IMR-90 (cell line): ENCODE results near the gene TNFRSF21. TPM values are rescaled to one million over a fixed set of nuclear protein-coding genes. Genes with fewer than 3 reads are reported as not detected.

Source experiments
- ATAC-seq: fragments of 200-7000 bp; cut with Tn5 transposase; 2 replicates; pipeline ENCODE4 v1.9.1; 2020; ENCODE audit warnings: low read depth, mild to moderate bottlenecking, moderate library complexity
- BruUV-seq: library from RNA; stranded (reverse); fragments of 400-500 nt; replicated peaks from 2 replicates; lab custom pipeline; 2021; lab: Mats Ljungman, UMichigan
- CTCF ChIA-PET: fragments of 300-600 bp; formaldehyde crosslinking; extraction: SDS; loops from one replicate; lab custom pipeline; 2021; ENCODE audit warnings: antibody characterized with exemption; lab: Yijun Ruan, JAX
- POLR2A ChIA-PET: fragments of 300-600 bp; sonication (Branson Sonifier 250); formaldehyde crosslinking; loops from one replicate; lab custom pipeline; 2022; ENCODE audit warnings: antibody characterized with exemption; ENCODE audit not compliant: unreplicated experiment; lab: Charles Lee
- DNase-seq: peaks from one replicate; pipeline ENCODE4 v3.0.0; 2013
- H2AFZ ChIP-seq: replicated peaks from 2 replicates; pipeline ENCODE3; 2013; ENCODE audit warnings: low read length, mild to moderate bottlenecking; ENCODE audit not compliant: poor library complexity
- H2AK5ac ChIP-seq: 2 replicates; pipeline ENCODE4 v1.6.1; 2013; ENCODE audit warnings: low read depth, low read length, inconsistent platforms
- H2AK9ac ChIP-seq: replicated peaks from 2 replicates; pipeline ENCODE3; 2013; ENCODE audit warnings: mild to moderate bottlenecking, low read depth, low read length, moderate library complexity; ENCODE audit not compliant: poor library complexity
- H2BK120ac ChIP-seq: 2 replicates; pipeline ENCODE4 v1.6.1; 2013; ENCODE audit warnings: low read depth, low read length, inconsistent platforms
- H2BK15ac ChIP-seq: 3 replicates; pipeline ENCODE4 v1.6.1; 2013; ENCODE audit warnings: low read depth, low read length, inconsistent platforms
- H2BK20ac ChIP-seq: 2 replicates; pipeline ENCODE4 v1.6.1; 2013; ENCODE audit warnings: low read depth, mild to moderate bottlenecking, inconsistent platforms, low read length, moderate library complexity
- H2BK5ac ChIP-seq: 2 replicates; pipeline ENCODE4 v1.6.1; 2013; ENCODE audit warnings: mild to moderate bottlenecking, low read depth, low read length, inconsistent platforms; ENCODE audit not compliant: poor library complexity, severe bottlenecking
- H3K14ac ChIP-seq: replicated peaks from 2 replicates; pipeline ENCODE4 v1.6.1; 2013; ENCODE audit warnings: low read depth, low read length, inconsistent platforms
- H3K18ac ChIP-seq: 2 replicates; pipeline ENCODE4 v1.6.1; 2013; ENCODE audit warnings: low read depth, low read length, control low read depth
- H3K23ac ChIP-seq: 2 replicates; pipeline ENCODE4 v1.6.1; 2013; ENCODE audit warnings: low read depth, low read length, inconsistent platforms
- H3K27ac ChIP-seq: 2 replicates; pipeline ENCODE4 v1.5.1; 2013; ENCODE audit warnings: mild to moderate bottlenecking, control low read depth, low read length; ENCODE audit not compliant: insufficient read depth
- H3K27me3 ChIP-seq: 2 replicates; pipeline ENCODE4 v1.6.1; 2013; ENCODE audit warnings: low read length; ENCODE audit not compliant: control insufficient read depth, insufficient read depth
- H3K36me3 ChIP-seq: 2 replicates; pipeline ENCODE4 v1.6.1; 2013; ENCODE audit warnings: low read length, mixed read lengths; ENCODE audit not compliant: control insufficient read depth, insufficient read depth
- H3K4ac ChIP-seq: 2 replicates; pipeline ENCODE4 v1.6.1; 2013; ENCODE audit warnings: low read depth, low read length, inconsistent platforms
- H3K4me1 ChIP-seq: 2 replicates; pipeline ENCODE4 v1.6.1; 2013; ENCODE audit warnings: low read length, mixed read lengths; ENCODE audit not compliant: control insufficient read depth, insufficient read depth
- H3K4me2 ChIP-seq: 2 replicates; pipeline ENCODE4 v1.6.1; 2013; ENCODE audit warnings: low read depth, mild to moderate bottlenecking, control low read depth, low read length, moderate library complexity
- H3K4me3 ChIP-seq: 2 replicates; pipeline ENCODE4 v1.5.1; 2013; ENCODE audit warnings: low read depth, mild to moderate bottlenecking, control low read depth, low read length, moderate library complexity; ENCODE audit not compliant: insufficient read depth
- H3K56ac ChIP-seq: 2 replicates; pipeline ENCODE4 v1.6.1; 2013; ENCODE audit warnings: low read length, inconsistent platforms; ENCODE audit not compliant: insufficient read depth; ENCODE audit errors: extremely low read depth
- H3K79me1 ChIP-seq, 2 experiments: 2 replicates each; pipeline ENCODE4 v1.6.1; 2013; ENCODE audit warnings: low read length in 2 of 2, inconsistent platforms in 1 of 2, low read depth in 1 of 2
- H3K9ac ChIP-seq: 2 replicates; pipeline ENCODE4 v1.6.1; 2013; ENCODE audit warnings: low read depth, low read length, control low read depth
- H3K9me1 ChIP-seq: 2 replicates; pipeline ENCODE4 v1.6.1; 2013; ENCODE audit warnings: low read length, inconsistent platforms; ENCODE audit not compliant: insufficient read depth
- H3K9me3 ChIP-seq: 2 replicates; pipeline ENCODE4 v1.6.1; 2013; ENCODE audit warnings: low read length; ENCODE audit not compliant: control insufficient read depth, insufficient read depth
- H4K20me1 ChIP-seq: 2 replicates; pipeline ENCODE4 v1.6.1; 2013; ENCODE audit warnings: low read length, inconsistent platforms; ENCODE audit not compliant: insufficient read depth
- H4K5ac ChIP-seq: 2 replicates; pipeline ENCODE4 v1.6.1; 2013; ENCODE audit warnings: mild to moderate bottlenecking, low read depth, low read length, control low read depth
- H4K8ac ChIP-seq, 2 experiments: 2 replicates each; pipeline ENCODE4 v1.6.1; 2013; ENCODE audit warnings: low read depth in 2 of 2, low read length in 2 of 2, control low read depth in 1 of 2, inconsistent platforms in 1 of 2
- H4K91ac ChIP-seq: 2 replicates; pipeline ENCODE4 v1.6.1; 2013; ENCODE audit warnings: low read depth, low read length, inconsistent platforms; ENCODE audit not compliant: insufficient read depth
- BHLHE40 ChIP-seq: fragments of 150-350 bp; IDR thresholded peaks from 2 replicates; pipeline ENCODE4 v1.6.1; 2016; ENCODE audit warnings: mild to moderate bottlenecking, low read depth, low read length
- CEBPB ChIP-seq: IDR thresholded peaks from 2 replicates; pipeline ENCODE4 v1.6.1; 2012; ENCODE audit warnings: low read depth, low read length, improper control_type of control experiment
- CTCF ChIP-seq: conservative IDR thresholded peaks from 2 replicates; pipeline ENCODE4 v1.5.1; 2012; ENCODE audit warnings: mild to moderate bottlenecking, low read depth, low read length, improper control_type of control experiment
- ELK1 ChIP-seq: fragments of 150-350 bp; IDR thresholded peaks from 2 replicates; pipeline ENCODE4 v1.6.1; 2016; ENCODE audit warnings: low read depth, mild to moderate bottlenecking, low read length, moderate library complexity, borderline replicate concordance
- MAFK ChIP-seq: IDR thresholded peaks from 2 replicates; pipeline ENCODE4 v1.6.1; 2012; ENCODE audit warnings: low read depth, low read length, improper control_type of control experiment
- MAZ ChIP-seq: IDR thresholded peaks from 2 replicates; pipeline ENCODE4 v1.6.1; 2012; ENCODE audit warnings: low read depth, mild to moderate bottlenecking, low read length, improper control_type of control experiment, moderate library complexity, borderline replicate concordance
- MXI1 ChIP-seq: IDR thresholded peaks from 2 replicates; pipeline ENCODE4 v1.6.1; 2012; ENCODE audit warnings: low read depth, mild to moderate bottlenecking, low read length, moderate library complexity, borderline replicate concordance
- RAD21 ChIP-seq: IDR thresholded peaks from 2 replicates; pipeline ENCODE4 v1.6.1; 2012; ENCODE audit warnings: low read length, improper control_type of control experiment
- RFX5 ChIP-seq: IDR thresholded peaks from 2 replicates; pipeline ENCODE4 v1.8.0; 2012; ENCODE audit warnings: low read depth, mild to moderate bottlenecking, low read length, moderate library complexity
- WGBS, 2 experiments: methylation state at CpG; one replicate each; pipeline versions ENCODE4 v1.1.5 to v1.1.7; 2013; ENCODE audit warnings: missing lambda C conversion rate in 2 of 2; ENCODE audit not compliant: insufficient read length in 1 of 2; ENCODE audit errors: extremely low coverage in 2 of 2; 5-methylcytosine and 5-hydroxymethylcytosine counted together
- dilution Hi-C: fragments of 300-500 bp; cut with HindIII; formaldehyde crosslinking; loops from one replicate; pipeline ENCODE4 v1.14.3; 2018; ENCODE audit warnings: low sequenced_read_pairs; ENCODE audit not compliant: unreplicated experiment
- in situ Hi-C: fragments of 300-500 bp; cut with MboI; formaldehyde crosslinking; loops from 3 replicates; pipeline ENCODE4 v1.14.3; 2019; ENCODE audit warnings: low sequenced_read_pairs, inconsistent platforms, mixed read lengths
- intact Hi-C: fragments of 100-400 bp; cut with micrococcal nuclease; formaldehyde crosslinking; loops from 2 replicates; pipeline ENCODE4 v1.10.0; 2022
- polyA plus RNA-seq, 3 experiments: library from polyadenylated mRNA; depleted of rRNA; stranded (reverse); fragments of >200 nt; gene quantifications; 2 replicates each; pipeline ENCODE4 v1.2.3, GENCODE V29; 2012; ENCODE audit warnings: low replicate concordance in 1 of 3
- total RNA-seq: library from RNA; depleted of rRNA; stranded (reverse); fragments of >200 nt; gene quantifications from 2 replicates; pipeline ENCODE4 v1.2.3, GENCODE V29; 2012
- TF ChIP-seq, protein P1 (sequence below): fragments of 150-350 bp; IDR thresholded peaks from 2 replicates; pipeline ENCODE4 v1.6.1; 2017; ENCODE audit warnings: mild to moderate bottlenecking, antibody characterized with exemption, low read length, low read depth

TNFRSF21 gene
- total and polyA plus RNA-seq, 2 of the 4 experiments (the other 2 are of a cell fraction): 2.9 to 6.9 TPM

GRCh38 chr6:47299965-47300364, 9.7 kb downstream of the TNFRSF21 start:
- ATAC-seq: no peak
- BruUV-seq: no TSS peak
- Histone ChIP-seq H3K14ac (no peak overlapping the region), H3K23ac (no peak overlapping the region), H4K91ac (no peak overlapping the region), H3K27ac (no peak overlapping the region), H2AK5ac (no peak overlapping the region), H4K5ac (no peak overlapping the region), H3K4me2 (no peak overlapping the region), H3K79me1 (peaks cover 8 to 17% of the 10 kb centered on the region in 2 experiments; a peak in 3 of 4 replicates), H3K9ac (no peak overlapping the region), H3K4ac (no peak overlapping the region), H4K20me1 (peaks cover 3% of the 10 kb centered on the region; the same call in 1 of the 2 replicates), H2AK9ac (no peak overlapping the region), H2BK120ac (no peak overlapping the region), H3K56ac (no peak overlapping the region), H4K8ac (no peak overlapping the region), H3K27me3 (no peaks in the 10 kb centered on the region), H3K4me3 (no peak overlapping the region), H3K9me3 (no peaks in the 10 kb centered on the region), H2BK15ac (no peak overlapping the region), H2AFZ (no peak overlapping the region), H3K4me1 (0 out of 2 replicates have a peak, but pooled peaks cover 1% of the 10 kb centered on the region), H3K36me3 (no peaks in the 10 kb centered on the region), H3K9me1 (no peaks in the 10 kb centered on the region; the same call in 1 of the 2 replicates), H3K18ac (no peak overlapping the region), H2BK5ac (no peak overlapping the region), H2BK20ac (no peak overlapping the region)
- ChIA-PET POLR2A (no interaction called here), CTCF (interaction anchor here (0.8 kb wide), 1 partner anchor 202 kb away, joined by 4 read pairs; no protein-coding TSS in a partner anchor)
- DNase-seq: no peak
- dilution Hi-C loops (no loop called here), in situ Hi-C loops (loop anchor here (25.0 kb wide), 1 partner anchor 463 kb away; no protein-coding TSS in a partner anchor), intact Hi-C loops (no loop called here)
- no peak for TF ChIP-seq ELK1
- no peak for TF ChIP-seq CEBPB
- no peak for TF ChIP-seq RFX5
- TF ChIP-seq CTCF: no peak
- no peak for TF ChIP-seq BHLHE40
- no peak for TF ChIP-seq MXI1
- TF ChIP-seq MAFK: no peak
- TF ChIP-seq, protein P1, sequence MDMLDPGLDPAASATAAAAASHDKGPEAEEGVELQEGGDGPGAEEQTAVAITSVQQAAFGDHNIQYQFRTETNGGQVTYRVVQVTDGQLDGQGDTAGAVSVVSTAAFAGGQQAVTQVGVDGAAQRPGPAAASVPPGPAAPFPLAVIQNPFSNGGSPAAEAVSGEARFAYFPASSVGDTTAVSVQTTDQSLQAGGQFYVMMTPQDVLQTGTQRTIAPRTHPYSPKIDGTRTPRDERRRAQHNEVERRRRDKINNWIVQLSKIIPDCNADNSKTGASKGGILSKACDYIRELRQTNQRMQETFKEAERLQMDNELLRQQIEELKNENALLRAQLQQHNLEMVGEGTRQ: no peak
- TF ChIP-seq MAZ: no peak
- no peak for TF ChIP-seq RAD21
- no CpG with 5 or more reads among the region's 4 CpGs for whole genome bisulfite sequencing, 2 experiments
